Measurements from ENCODE around the gene FAM25G. TPM values are rescaled to one million over a fixed set of nuclear protein-coding genes. Genes with fewer than 3 reads are reported as not detected.
"Not testable (repeated sequence)": the region's sequence is repeated elsewhere in the genome, so short reads cannot be mapped to it uniquely, and the experiment has no call there.

Gene FAM25G
- total and polyA plus RNA-seq, 2 of the 13 experiments (the other 11 are each of a cell fraction or from before 2014, with no cell fraction given) = not detected

- H3K27ac ChIP-seq (ENCODE audit: extremely low read length, insufficient read depth, low read length); H3K4me2 ChIP-seq (ENCODE audit: low read depth, low read length); BruUV-seq (replicated peaks); H3K36me3 ChIP-seq (replicated peaks in 1 of 2; ENCODE audit: control insufficient read depth in 1 of 2, insufficient read depth in 2 of 2, low read length in 2 of 2); H3K79me2 ChIP-seq (ENCODE audit: insufficient read depth, low read length); H2AFZ ChIP-seq (ENCODE audit: low read length); H3K4me3 ChIP-seq (replicated peaks in 1 of 3; ENCODE audit: insufficient read depth in 1 of 3, low read depth in 2 of 3, low read length in 3 of 3); H3K9ac ChIP-seq (ENCODE audit: insufficient read depth, low read depth, low read length); DNase-seq (ENCODE audit: low spot score); POLR2A ChIA-PET; intact Hi-C loops (cut with micrococcal nuclease; ENCODE audit: unreplicated experiment); FAIRE-seq; H3K27me3 ChIP-seq (ENCODE audit: control insufficient read depth in 1 of 2, insufficient read depth in 2 of 2, low read length in 2 of 2); CTCF ChIA-PET (ENCODE audit: low intra/inter-chr PET ratio, low total read pairs); in situ Hi-C loops (cut with HindIII; ENCODE audit: extremely low pct_ligation_motif_present, low pct_unique_long_range_greater_than_20kb); H3K9me3 ChIP-seq (ENCODE audit: low read length); H4K20me1 ChIP-seq (ENCODE audit: insufficient read depth, low read length); H3K4me1 ChIP-seq (ENCODE audit: insufficient read depth, low read length): not testable (repeated sequence)
- ATAC-seq = peak; percentile 55; the same call in 2 of the 3 replicates
- WGBS (ENCODE audit: low lambda C conversion rate) = 32% methylated on average over 5 of the region's 7 CpGs
Measured at GRCh38 chr10:47467957-47468356, 23.5 kb downstream of the FAM25G start.

DNA sequence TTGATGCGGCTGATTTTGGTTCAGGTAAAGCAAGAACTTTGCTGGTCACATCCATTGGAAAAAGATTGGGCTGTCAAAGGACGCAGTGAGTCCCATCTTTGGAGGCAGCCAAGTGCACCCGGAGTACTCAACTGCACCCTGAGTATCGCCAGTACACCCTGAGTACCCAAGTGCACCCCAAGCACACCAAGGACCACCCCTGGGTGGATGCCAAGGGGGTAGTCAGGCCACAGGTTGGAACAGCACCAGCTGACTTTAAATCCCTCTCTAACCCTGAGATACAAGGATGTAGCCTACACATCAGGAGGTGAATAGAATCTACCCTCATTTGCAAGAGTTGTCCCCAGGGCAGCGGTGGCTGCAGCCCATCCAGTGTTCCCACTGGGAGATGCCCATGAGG lies 24.0 kb downstream of the FAM25G start:
- in situ Hi-C loops (cut with HindIII; ENCODE audit: extremely low pct_ligation_motif_present, low pct_unique_long_range_greater_than_20kb) = not testable (repeated sequence)

DNA sequence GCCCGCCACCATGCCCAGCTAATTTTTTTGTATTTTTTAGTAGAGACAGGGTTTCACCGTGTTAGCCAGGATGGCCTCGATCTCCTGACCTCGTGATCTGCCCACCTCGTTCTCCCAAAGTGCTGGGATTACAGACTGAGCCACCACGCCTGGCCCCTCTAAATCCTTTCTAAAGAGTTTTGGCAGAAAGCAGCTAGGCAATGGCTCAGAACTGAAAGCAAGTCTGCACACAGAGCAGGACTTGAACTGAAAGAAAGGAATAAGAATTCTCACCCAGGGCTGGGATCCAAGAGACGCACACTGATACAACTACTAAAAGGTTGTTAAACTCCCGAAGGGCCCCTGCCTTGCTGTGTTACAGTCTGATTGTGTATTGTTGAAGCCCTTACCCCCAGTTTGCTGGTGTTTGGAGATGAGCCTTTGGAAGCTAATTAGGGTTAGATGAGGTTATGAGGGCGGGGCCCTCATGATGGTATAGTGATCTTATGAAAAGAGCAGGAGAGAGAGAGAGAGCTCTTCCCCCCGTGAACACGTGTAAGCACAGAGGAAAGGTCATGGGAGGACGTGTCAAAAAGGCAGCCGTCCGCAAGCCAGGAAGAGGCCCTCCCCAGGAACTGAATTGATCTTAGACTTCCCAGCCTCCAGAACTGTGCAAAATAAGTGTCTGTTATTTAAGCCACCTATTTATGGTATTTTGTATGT lies 26.1 kb downstream of the FAM25G start:
- H3K9me3 ChIP-seq (ENCODE audit: low read length); H3K36me3 ChIP-seq (replicated peaks in 1 of 2; ENCODE audit: control insufficient read depth in 1 of 2, insufficient read depth in 2 of 2, low read length in 2 of 2); FAIRE-seq; in situ Hi-C loops (cut with HindIII; ENCODE audit: extremely low pct_ligation_motif_present, low pct_unique_long_range_greater_than_20kb); POLR2A ChIA-PET; H3K4me2 ChIP-seq (ENCODE audit: low read depth, low read length); intact Hi-C loops (cut with micrococcal nuclease; ENCODE audit: unreplicated experiment); H3K4me3 ChIP-seq (replicated peaks in 1 of 3; ENCODE audit: insufficient read depth in 1 of 3, low read depth in 2 of 3, low read length in 3 of 3); CTCF ChIA-PET (ENCODE audit: low intra/inter-chr PET ratio, low total read pairs); ATAC-seq; DNase-seq (ENCODE audit: low spot score); H2AFZ ChIP-seq (ENCODE audit: low read length); H3K27ac ChIP-seq (ENCODE audit: extremely low read length, insufficient read depth, low read length); H3K4me1 ChIP-seq (ENCODE audit: insufficient read depth, low read length); H3K27me3 ChIP-seq (ENCODE audit: control insufficient read depth in 1 of 2, insufficient read depth in 2 of 2, low read length in 2 of 2); H3K9ac ChIP-seq (ENCODE audit: insufficient read depth, low read depth, low read length); H4K20me1 ChIP-seq (ENCODE audit: insufficient read depth, low read length); BruUV-seq (replicated peaks); H3K79me2 ChIP-seq (ENCODE audit: insufficient read depth, low read length): not testable (repeated sequence)
- WGBS (ENCODE audit: low lambda C conversion rate) = 36% methylated on average over 14 of the region's 14 CpGs

More for the DNA sequence above, 24.0 kb downstream of the FAM25G start:
- DNase-seq (ENCODE audit: low spot score); H3K79me2 ChIP-seq (ENCODE audit: insufficient read depth, low read length); H4K20me1 ChIP-seq (ENCODE audit: insufficient read depth, low read length); H2AFZ ChIP-seq (ENCODE audit: low read length); H3K27ac ChIP-seq (ENCODE audit: extremely low read length, insufficient read depth, low read length); H3K4me2 ChIP-seq (ENCODE audit: low read depth, low read length); H3K9me3 ChIP-seq (ENCODE audit: low read length); H3K4me1 ChIP-seq (ENCODE audit: insufficient read depth, low read length); BruUV-seq (replicated peaks); H3K4me3 ChIP-seq (replicated peaks in 1 of 3; ENCODE audit: insufficient read depth in 1 of 3, low read depth in 2 of 3, low read length in 3 of 3); H3K27me3 ChIP-seq (ENCODE audit: control insufficient read depth in 1 of 2, insufficient read depth in 2 of 2, low read length in 2 of 2); H3K36me3 ChIP-seq (replicated peaks in 1 of 2; ENCODE audit: control insufficient read depth in 1 of 2, insufficient read depth in 2 of 2, low read length in 2 of 2); FAIRE-seq; POLR2A ChIA-PET; intact Hi-C loops (cut with micrococcal nuclease; ENCODE audit: unreplicated experiment); H3K9ac ChIP-seq (ENCODE audit: insufficient read depth, low read depth, low read length); ATAC-seq; CTCF ChIA-PET (ENCODE audit: low intra/inter-chr PET ratio, low total read pairs): not testable (repeated sequence)
- 52% methylated on average over 2 of the region's 5 CpGs for WGBS (ENCODE audit: low lambda C conversion rate)

DNA sequence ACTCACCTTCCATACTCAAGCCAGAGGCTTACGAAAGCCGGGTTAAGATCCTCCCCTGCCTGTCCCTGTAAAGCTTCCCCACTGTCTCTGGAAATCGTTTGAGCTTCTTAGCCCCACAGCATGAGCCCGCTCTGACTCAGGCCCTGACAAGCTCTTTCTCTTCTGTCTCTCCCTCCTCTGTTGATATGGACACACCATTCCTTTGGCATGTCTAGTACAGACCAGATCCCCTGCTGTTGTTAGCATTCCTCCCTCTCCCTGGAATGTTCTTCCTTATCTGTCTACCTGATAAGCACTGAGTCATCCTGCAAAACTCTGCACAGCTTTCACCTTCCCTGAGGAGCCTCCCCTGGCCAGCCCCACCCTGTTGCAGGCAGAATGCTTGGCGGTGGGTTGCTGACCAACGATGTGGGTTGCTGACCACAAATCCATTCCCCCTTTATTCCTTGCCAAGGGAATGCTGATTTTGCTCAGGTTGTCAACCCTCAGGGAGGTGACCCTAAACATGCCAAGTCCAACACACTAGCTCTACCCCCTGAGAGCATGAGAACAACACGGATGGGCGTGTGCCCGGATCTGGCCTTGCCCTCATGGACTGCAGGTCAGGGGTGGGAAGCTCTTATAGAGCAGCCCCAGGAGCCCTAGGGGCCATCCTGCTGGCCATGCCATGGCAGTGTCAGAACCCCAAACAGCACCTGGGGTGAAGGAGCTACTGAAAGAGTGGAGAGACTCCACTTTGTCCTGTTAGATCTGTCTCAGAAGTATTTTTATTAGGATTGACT lies 28.7 kb downstream of the FAM25G start:
- in situ Hi-C loops (cut with HindIII; ENCODE audit: extremely low pct_ligation_motif_present, low pct_unique_long_range_greater_than_20kb); CTCF ChIA-PET (ENCODE audit: low intra/inter-chr PET ratio, low total read pairs); H3K79me2 ChIP-seq (ENCODE audit: insufficient read depth, low read length); H3K4me3 ChIP-seq (replicated peaks in 1 of 3; ENCODE audit: insufficient read depth in 1 of 3, low read depth in 2 of 3, low read length in 3 of 3); H3K36me3 ChIP-seq (replicated peaks in 1 of 2; ENCODE audit: control insufficient read depth in 1 of 2, insufficient read depth in 2 of 2, low read length in 2 of 2); H3K9ac ChIP-seq (ENCODE audit: insufficient read depth, low read depth, low read length); H3K4me2 ChIP-seq (ENCODE audit: low read depth, low read length); POLR2A ChIA-PET; H4K20me1 ChIP-seq (ENCODE audit: insufficient read depth, low read length); FAIRE-seq; H3K27me3 ChIP-seq (ENCODE audit: control insufficient read depth in 1 of 2, insufficient read depth in 2 of 2, low read length in 2 of 2); H3K4me1 ChIP-seq (ENCODE audit: insufficient read depth, low read length); H2AFZ ChIP-seq (ENCODE audit: low read length); H3K27ac ChIP-seq (ENCODE audit: extremely low read length, insufficient read depth, low read length); H3K9me3 ChIP-seq (ENCODE audit: low read length); BruUV-seq (replicated peaks); DNase-seq (ENCODE audit: low spot score); intact Hi-C loops (cut with micrococcal nuclease; ENCODE audit: unreplicated experiment): not testable (repeated sequence)
- peak; percentile 70 for ATAC-seq
- WGBS (ENCODE audit: low lambda C conversion rate) = no CpG with 5 or more reads among the region's 9 CpGs

All from HepG2 (cell line).